DND-41 (cell line): Measurements from ENCODE around the gene NUDT16.

ENCODE experiments used
- ATAC-seq: fragments of 200-7000 bp; cut with Tn5 transposase; 3 replicates; pipeline ENCODE4 v1.9.1; 2021; ENCODE audit warnings: low read depth; ENCODE audit not compliant: insufficient read depth
- DNase-seq: peaks from one replicate; pipeline ENCODE4 v3.0.0-alpha.2; 2020
- H2AFZ ChIP-seq: 2 replicates; pipeline ENCODE4 v1.6.0; 2012; ENCODE audit warnings: low read depth, low read length
- H3K27ac ChIP-seq: 2 replicates; pipeline ENCODE4 v1.5.1; 2012; ENCODE audit warnings: low read length, inconsistent platforms
- H3K27me3 ChIP-seq: fragments of 200-600 bp; sonication (generic); 2 replicates; pipeline ENCODE4 v1.6.0; 2012; ENCODE audit warnings: low read length, mild to moderate bottlenecking, inconsistent platforms; ENCODE audit not compliant: insufficient read depth, poor library complexity
- H3K36me3 ChIP-seq: 2 replicates; pipeline ENCODE4 v1.5.1; 2012; ENCODE audit warnings: low read length, inconsistent platforms; ENCODE audit not compliant: insufficient read depth
- H3K4me1 ChIP-seq: 2 replicates; pipeline ENCODE4 v1.5.1; 2012; ENCODE audit warnings: mild to moderate bottlenecking, low read length; ENCODE audit not compliant: insufficient read depth
- H3K4me2 ChIP-seq: 2 replicates; pipeline ENCODE4 v1.6.0; 2012; ENCODE audit warnings: mild to moderate bottlenecking, moderate library complexity, low read length, inconsistent platforms; ENCODE audit not compliant: insufficient read depth
- H3K4me3 ChIP-seq, 2 experiments: fragments of 200-600 bp in 1 of 2; shearing (Covaris generic) in 1 of 2; 2 replicates each; pipeline ENCODE4 v1.5.1; 2012 to 2016; ENCODE audit warnings: inconsistent platforms in 2 of 2, low read length in 2 of 2, mild to moderate bottlenecking in 2 of 2, low read depth in 1 of 2, moderate library complexity in 1 of 2
- H3K79me2 ChIP-seq: 2 replicates; pipeline ENCODE4 v1.6.0; 2012; ENCODE audit warnings: low read length, inconsistent platforms; ENCODE audit not compliant: insufficient read depth
- H3K9ac ChIP-seq: 2 replicates; pipeline ENCODE4 v1.6.0; 2012; ENCODE audit warnings: low read depth, mild to moderate bottlenecking, inconsistent platforms, low read length, moderate library complexity
- H3K9me3 ChIP-seq: 2 replicates; pipeline ENCODE4 v1.5.1; 2012; ENCODE audit warnings: low read length, moderate library complexity, mild to moderate bottlenecking, inconsistent platforms; ENCODE audit not compliant: insufficient read depth, severe bottlenecking
- H4K20me1 ChIP-seq: 2 replicates; pipeline ENCODE4 v1.6.0; 2012; ENCODE audit warnings: low read length; ENCODE audit not compliant: insufficient read depth
- EZH2 ChIP-seq: IDR thresholded peaks from 3 replicates; pipeline ENCODE4 v1.6.1; 2012; ENCODE audit warnings: borderline replicate concordance, low read depth, mild to moderate bottlenecking, moderate library complexity, low read length, inconsistent platforms; ENCODE audit not compliant: severe bottlenecking
- TF ChIP-seq, protein P1 (sequence below): IDR thresholded peaks from 2 replicates; pipeline ENCODE4 v1.5.1; 2012; ENCODE audit warnings: borderline replicate concordance, low read length, moderate library complexity, mild to moderate bottlenecking; ENCODE audit not compliant: poor library complexity, severe bottlenecking; ENCODE audit errors: extremely low read depth

The NUDT16 gene

DNA sequence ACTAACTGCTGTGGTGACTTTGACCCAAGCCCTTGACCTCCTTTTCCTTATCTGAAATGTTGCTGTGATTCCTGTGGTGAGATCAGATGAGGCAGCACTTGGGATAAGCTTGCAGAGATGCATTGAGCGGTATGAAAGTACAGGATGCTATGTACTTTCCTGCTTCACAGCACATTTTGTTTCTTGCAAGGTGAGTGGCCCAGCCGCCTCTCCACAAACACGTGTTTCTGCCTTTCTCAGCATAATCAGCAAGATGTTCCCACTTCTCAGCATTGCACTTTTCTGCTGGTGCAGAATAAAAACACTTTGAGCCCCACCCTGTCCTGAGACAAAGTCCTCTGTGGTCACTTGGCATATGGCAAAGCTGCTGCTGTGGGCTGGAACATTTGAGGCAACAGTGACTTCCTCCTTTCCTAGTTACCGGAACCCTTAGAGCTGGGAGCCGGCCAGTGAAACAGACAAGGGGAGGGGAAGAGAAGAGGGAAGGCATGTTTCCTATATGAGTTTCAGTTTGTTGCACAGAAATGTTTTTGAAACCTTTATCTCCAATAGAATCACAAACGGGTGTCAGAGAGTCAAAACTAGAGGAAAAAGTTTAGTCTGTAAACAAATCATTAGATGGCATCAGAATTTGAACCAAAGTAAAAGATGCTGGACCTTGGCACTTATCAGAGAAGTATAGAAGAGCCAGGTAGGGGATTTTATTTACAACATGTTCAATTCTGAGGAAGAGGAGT is 5.0 kb downstream of the NUDT16 start:
- H3K4me3 ChIP-seq: no peak overlapping the region
- no peak for TF ChIP-seq EZH2
- TF ChIP-seq, protein P1, sequence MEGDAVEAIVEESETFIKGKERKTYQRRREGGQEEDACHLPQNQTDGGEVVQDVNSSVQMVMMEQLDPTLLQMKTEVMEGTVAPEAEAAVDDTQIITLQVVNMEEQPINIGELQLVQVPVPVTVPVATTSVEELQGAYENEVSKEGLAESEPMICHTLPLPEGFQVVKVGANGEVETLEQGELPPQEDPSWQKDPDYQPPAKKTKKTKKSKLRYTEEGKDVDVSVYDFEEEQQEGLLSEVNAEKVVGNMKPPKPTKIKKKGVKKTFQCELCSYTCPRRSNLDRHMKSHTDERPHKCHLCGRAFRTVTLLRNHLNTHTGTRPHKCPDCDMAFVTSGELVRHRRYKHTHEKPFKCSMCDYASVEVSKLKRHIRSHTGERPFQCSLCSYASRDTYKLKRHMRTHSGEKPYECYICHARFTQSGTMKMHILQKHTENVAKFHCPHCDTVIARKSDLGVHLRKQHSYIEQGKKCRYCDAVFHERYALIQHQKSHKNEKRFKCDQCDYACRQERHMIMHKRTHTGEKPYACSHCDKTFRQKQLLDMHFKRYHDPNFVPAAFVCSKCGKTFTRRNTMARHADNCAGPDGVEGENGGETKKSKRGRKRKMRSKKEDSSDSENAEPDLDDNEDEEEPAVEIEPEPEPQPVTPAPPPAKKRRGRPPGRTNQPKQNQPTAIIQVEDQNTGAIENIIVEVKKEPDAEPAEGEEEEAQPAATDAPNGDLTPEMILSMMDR: no peak
- H3K4me1 ChIP-seq: no peaks in the 10 kb centered on the region
- H3K79me2 ChIP-seq: no peaks in the 10 kb centered on the region
- no peak overlapping the region for H2AFZ ChIP-seq
- no peaks in the 10 kb centered on the region for H3K9me3 ChIP-seq
- ATAC-seq: no peak
- H3K27ac ChIP-seq: no peak overlapping the region
- H3K4me2 ChIP-seq: no peak overlapping the region
- no peaks in the 10 kb centered on the region for H3K36me3 ChIP-seq
- DNase-seq: no peak
- H3K9ac ChIP-seq: no peak overlapping the region
- no peaks in the 10 kb centered on the region for H3K27me3 ChIP-seq
- no peaks in the 10 kb centered on the region for H4K20me1 ChIP-seq

DNA sequence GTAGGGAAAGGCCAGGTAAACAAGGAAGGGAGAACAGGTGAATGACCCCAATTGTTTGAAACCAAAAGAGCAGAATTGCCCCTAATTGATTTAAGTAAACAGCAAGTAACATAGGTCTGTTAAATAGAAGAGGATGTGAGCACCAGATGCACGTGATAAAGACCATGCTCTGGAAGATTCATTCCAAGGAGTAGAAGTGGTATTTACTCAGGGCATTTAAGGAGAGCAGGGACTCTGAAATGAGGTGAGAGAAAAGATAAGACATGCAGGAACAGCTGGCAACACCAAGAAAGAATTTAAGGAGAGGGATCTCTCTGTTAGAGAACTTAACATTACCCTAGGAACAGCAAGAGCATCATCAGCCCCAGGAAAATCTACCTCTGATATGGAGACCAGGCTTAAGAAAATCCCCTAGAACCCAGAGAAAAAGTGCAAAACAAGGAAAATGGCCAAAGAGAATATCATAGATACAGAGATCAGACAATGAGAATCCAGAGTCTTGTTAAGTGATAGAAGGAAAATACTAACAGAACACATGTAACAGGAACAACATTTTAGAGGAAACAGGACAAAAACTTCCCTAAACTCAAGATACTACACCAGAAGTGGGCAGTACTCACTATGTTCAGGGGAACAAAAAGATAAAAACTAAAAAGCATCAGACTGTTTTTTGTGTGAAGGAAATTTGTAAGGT is 6.4 kb downstream of the NUDT16 start:
- no peak overlapping the region for H3K9ac ChIP-seq
- H3K4me3 ChIP-seq: no peak overlapping the region
- no peaks in the 10 kb centered on the region for H3K4me1 ChIP-seq
- H3K27ac ChIP-seq: no peak overlapping the region
- H3K9me3 ChIP-seq: no peaks in the 10 kb centered on the region
- H2AFZ ChIP-seq: no peak overlapping the region
- no peak for DNase-seq
- TF ChIP-seq EZH2: no peak
- H4K20me1 ChIP-seq: no peaks in the 10 kb centered on the region
- H3K4me2 ChIP-seq: no peak overlapping the region
- no peak for ATAC-seq
- H3K79me2 ChIP-seq: no peaks in the 10 kb centered on the region
- H3K36me3 ChIP-seq: no peaks in the 10 kb centered on the region
- H3K27me3 ChIP-seq: no peaks in the 10 kb centered on the region

DNA sequence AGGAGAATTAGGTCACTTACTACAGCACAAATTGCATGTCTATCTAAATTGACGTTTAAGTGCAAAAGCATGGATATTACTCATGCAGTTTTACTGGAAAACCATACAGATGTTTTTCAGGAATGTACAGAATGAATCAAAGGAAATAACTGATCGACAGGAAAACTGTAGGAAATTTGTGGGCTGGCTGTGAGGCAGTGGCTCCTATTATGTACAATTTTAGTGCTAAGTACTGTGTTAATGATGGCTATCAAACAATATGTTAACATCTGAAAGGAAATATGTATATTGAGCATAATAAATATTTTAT is 6.9 kb downstream of the NUDT16 start:
- H3K27me3 ChIP-seq: no peaks in the 10 kb centered on the region
- H2AFZ ChIP-seq: no peak overlapping the region
- H3K4me1 ChIP-seq: no peaks in the 10 kb centered on the region
- no peak overlapping the region for H3K4me2 ChIP-seq
- H3K9me3 ChIP-seq: no peaks in the 10 kb centered on the region
- TF ChIP-seq, protein P1: no peak
- TF ChIP-seq EZH2: no peak
- no peaks in the 10 kb centered on the region for H4K20me1 ChIP-seq
- no peak overlapping the region for H3K27ac ChIP-seq
- H3K36me3 ChIP-seq: no peaks in the 10 kb centered on the region
- H3K4me3 ChIP-seq: no peak overlapping the region
- DNase-seq (no peak), ATAC-seq (no peak)
- H3K9ac ChIP-seq: no peak overlapping the region
- H3K79me2 ChIP-seq: no peaks in the 10 kb centered on the region

DNA sequence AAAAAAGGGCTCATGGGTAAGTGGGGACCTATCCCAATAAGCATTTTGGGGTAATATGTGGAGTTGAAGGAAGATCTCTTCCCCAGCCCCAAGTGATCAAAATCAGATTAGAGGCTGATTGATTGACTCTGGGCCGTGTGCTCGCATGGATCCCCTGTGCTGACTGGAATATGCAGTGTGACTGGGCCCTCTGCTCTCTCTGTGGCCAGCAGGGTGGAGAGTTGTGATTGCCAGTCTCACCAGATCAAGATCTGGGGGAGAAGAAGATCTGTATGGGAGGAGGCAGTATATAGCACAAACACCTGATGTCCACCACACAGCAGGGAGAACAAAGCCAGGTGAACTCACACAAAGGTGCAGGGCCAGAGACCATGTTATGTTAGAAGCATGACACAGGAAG is 8.8 kb downstream of the NUDT16 start:
- Histone ChIP-seq H4K20me1 (no peaks in the 10 kb centered on the region), H3K4me1 (no peaks in the 10 kb centered on the region), H3K4me3 (no peak overlapping the region), H3K79me2 (no peaks in the 10 kb centered on the region), H3K4me2 (no peak overlapping the region), H3K27me3 (no peaks in the 10 kb centered on the region), H3K9me3 (no peaks in the 10 kb centered on the region), H3K36me3 (no peaks in the 10 kb centered on the region), H3K9ac (no peak overlapping the region), H3K27ac (no peak overlapping the region), H2AFZ (no peak overlapping the region)
- DNase-seq: no peak
- TF ChIP-seq EZH2: no peak
- TF ChIP-seq, protein P1: no peak
- no peak for ATAC-seq
